PC-3 (cell line): ENCODE results near the gene AHCYL2.

Source experiments
- EZH2 ChIP-seq: fragments of 300-600 bp; sonication (generic); IDR thresholded peaks from one replicate; pipeline ENCODE4 v1.6.1; 2017; ENCODE audit warnings: antibody characterized with exemption, mild to moderate bottlenecking, low read length; ENCODE audit not compliant: unreplicated experiment
- EZH2phosphoT487 ChIP-seq: fragments of 300-600 bp; sonication (generic); IDR thresholded peaks from 2 replicates; pipeline ENCODE4 v1.6.1; 2018; ENCODE audit warnings: mild to moderate bottlenecking, antibody characterized with exemption, low read length, borderline replicate concordance
- TF ChIP-seq, protein P1 (sequence below): fragments of 300-600 bp; sonication (generic); conservative IDR thresholded peaks from 2 replicates; pipeline ENCODE4 v1.5.1; 2017; ENCODE audit warnings: antibody characterized with exemption, low read depth, mild to moderate bottlenecking, low read length

DNA sequence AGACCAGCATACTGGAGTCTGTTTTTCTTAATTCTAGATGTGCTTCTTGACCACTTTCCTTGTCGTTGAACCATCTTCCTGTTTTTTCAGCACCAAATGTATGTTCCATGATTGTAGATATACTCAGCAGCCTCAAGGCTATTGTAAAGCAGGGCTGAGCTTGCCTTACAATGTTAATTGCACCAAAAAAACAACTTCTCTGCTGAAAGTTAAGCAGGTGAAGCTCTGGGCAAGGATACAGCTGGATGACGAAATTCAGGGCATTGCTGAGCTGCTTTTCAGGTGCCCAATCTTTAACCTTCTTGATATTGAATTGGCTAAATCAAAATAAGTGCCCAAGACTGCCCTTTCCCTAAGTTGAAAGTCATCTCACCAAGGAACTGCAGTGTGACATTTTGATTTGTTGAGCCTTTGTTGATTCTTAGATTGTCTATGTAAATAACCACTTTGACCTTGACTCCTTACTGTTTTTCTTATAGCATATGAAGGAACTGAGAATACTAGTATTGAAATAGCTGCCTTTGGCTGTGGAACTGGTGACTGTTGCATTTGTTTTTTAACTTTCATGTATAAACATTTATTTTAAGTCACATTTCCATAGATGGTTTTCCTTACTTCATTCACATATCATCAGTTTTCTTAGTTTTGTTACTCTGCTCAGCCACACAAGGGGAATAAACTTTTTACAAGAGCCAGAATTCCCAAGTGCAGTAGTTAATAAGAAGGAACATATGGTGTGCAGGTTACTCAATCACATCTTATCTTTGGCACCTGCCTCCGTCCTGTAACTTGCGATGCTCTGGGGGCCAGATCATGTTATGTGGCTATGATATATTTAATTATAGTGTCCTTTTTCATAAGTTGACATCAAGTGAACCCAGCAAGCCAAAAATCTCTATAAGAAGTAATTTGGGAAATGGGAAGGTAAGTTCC, 3.1 kb downstream of the AHCYL2 start:
- TF ChIP-seq, protein P1, sequence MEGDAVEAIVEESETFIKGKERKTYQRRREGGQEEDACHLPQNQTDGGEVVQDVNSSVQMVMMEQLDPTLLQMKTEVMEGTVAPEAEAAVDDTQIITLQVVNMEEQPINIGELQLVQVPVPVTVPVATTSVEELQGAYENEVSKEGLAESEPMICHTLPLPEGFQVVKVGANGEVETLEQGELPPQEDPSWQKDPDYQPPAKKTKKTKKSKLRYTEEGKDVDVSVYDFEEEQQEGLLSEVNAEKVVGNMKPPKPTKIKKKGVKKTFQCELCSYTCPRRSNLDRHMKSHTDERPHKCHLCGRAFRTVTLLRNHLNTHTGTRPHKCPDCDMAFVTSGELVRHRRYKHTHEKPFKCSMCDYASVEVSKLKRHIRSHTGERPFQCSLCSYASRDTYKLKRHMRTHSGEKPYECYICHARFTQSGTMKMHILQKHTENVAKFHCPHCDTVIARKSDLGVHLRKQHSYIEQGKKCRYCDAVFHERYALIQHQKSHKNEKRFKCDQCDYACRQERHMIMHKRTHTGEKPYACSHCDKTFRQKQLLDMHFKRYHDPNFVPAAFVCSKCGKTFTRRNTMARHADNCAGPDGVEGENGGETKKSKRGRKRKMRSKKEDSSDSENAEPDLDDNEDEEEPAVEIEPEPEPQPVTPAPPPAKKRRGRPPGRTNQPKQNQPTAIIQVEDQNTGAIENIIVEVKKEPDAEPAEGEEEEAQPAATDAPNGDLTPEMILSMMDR = no peak
- TF ChIP-seq EZH2 (no peak), EZH2phosphoT487 (no peak)
